ENCODE data around the gene FYB1.

FYB1 gene

GRCh38 chr5:39099831-39100230, 119.5 kb downstream of the FYB1 start:
- no peak for DNase-seq
- H3K27me3 ChIP-seq (ENCODE audit: insufficient read depth, low read depth, severe bottlenecking) = no peaks in the 10 kb centered on the region
- no peak for TF ChIP-seq CTCF (IDR thresholded peaks at IDR 0.05; ENCODE audit: low read depth, low read length)
- H3K4me3 ChIP-seq (ENCODE audit: low read depth, low read length) = no peak overlapping the region
- no peaks in the 10 kb centered on the region for H3K36me3 ChIP-seq
- no peaks in the 10 kb centered on the region for H3K9me3 ChIP-seq (ENCODE audit: severe bottlenecking)
- H3K27ac ChIP-seq = no peak overlapping the region

- H3K27me3 ChIP-seq (ENCODE audit: insufficient read depth, low read depth, severe bottlenecking) = no peaks in the 10 kb centered on the region
- no peaks in the 10 kb centered on the region for H3K9me3 ChIP-seq (ENCODE audit: severe bottlenecking)
- H3K4me3 ChIP-seq (ENCODE audit: low read depth, low read length) = no peak overlapping the region
- H3K27ac ChIP-seq = no peak overlapping the region
- TF ChIP-seq CTCF (IDR thresholded peaks at IDR 0.05; ENCODE audit: low read depth, low read length) = no peak
- no peaks in the 10 kb centered on the region for H3K36me3 ChIP-seq
- no peak for DNase-seq
These were observed 126.0 kb downstream of the FYB1 start for GRCh38 chr5:39093352-39093751.

GRCh38 chr5:39092581-39093351, 126.6 kb downstream of the FYB1 start:
- Histone ChIP-seq H3K36me3 (no peaks in the 10 kb centered on the region), H3K9me3 (ENCODE audit: severe bottlenecking) (no peaks in the 10 kb centered on the region), H3K4me3 (ENCODE audit: low read depth, low read length) (no peak overlapping the region), H3K27ac (no peak overlapping the region), H3K27me3 (ENCODE audit: insufficient read depth, low read depth, severe bottlenecking) (no peaks in the 10 kb centered on the region)
- no peak for TF ChIP-seq CTCF (IDR thresholded peaks at IDR 0.05; ENCODE audit: low read depth, low read length)
- no peak for DNase-seq

GRCh38 chr5:39091940-39092580, 127.3 kb downstream of the FYB1 start:
- no peaks in the 10 kb centered on the region for H3K27me3 ChIP-seq (ENCODE audit: insufficient read depth, low read depth, severe bottlenecking)
- no peak overlapping the region for H3K27ac ChIP-seq
- H3K36me3 ChIP-seq = no peaks in the 10 kb centered on the region
- no peak for DNase-seq
- no peak overlapping the region for H3K4me3 ChIP-seq (ENCODE audit: low read depth, low read length)
- TF ChIP-seq CTCF (IDR thresholded peaks at IDR 0.05; ENCODE audit: low read depth, low read length) = no peak
- H3K9me3 ChIP-seq (ENCODE audit: severe bottlenecking) = no peaks in the 10 kb centered on the region

- no peak for TF ChIP-seq CTCF (IDR thresholded peaks at IDR 0.05; ENCODE audit: low read depth, low read length)
- H3K36me3 ChIP-seq = no peaks in the 10 kb centered on the region
- DNase-seq = no peak
- no peaks in the 10 kb centered on the region for H3K9me3 ChIP-seq (ENCODE audit: severe bottlenecking)
- no peak overlapping the region for H3K27ac ChIP-seq
- no peak overlapping the region for H3K4me3 ChIP-seq (ENCODE audit: low read depth, low read length)
- H3K27me3 ChIP-seq (ENCODE audit: insufficient read depth, low read depth, severe bottlenecking) = no peaks in the 10 kb centered on the region
These were observed 135.4 kb downstream of the FYB1 start for GRCh38 chr5:39083968-39084367.
